ACHN (cell line): Measurements from ENCODE around the gene CACNA1C.
"Not testable (repeated sequence)": the region's sequence is repeated elsewhere in the genome, so short reads cannot be mapped to it uniquely, and the experiment has no call there.

ENCODE experiments used
- DNase-seq: peaks from one replicate; pipeline ENCODE4 v3.0.0-alpha.2; 2015
- in situ Hi-C: cut with HindIII; loops from 2 replicates; pipeline ENCODE4 v1.10.0; 2017; ENCODE audit warnings: low sequenced_read_pairs, low pct_ligation_motif_present, low pct_unique_long_range_greater_than_20kb

Gene CACNA1C

GRCh38 chr12:2491349-2491748 lies 438.6 kb downstream of the CACNA1C start:
- in situ Hi-C loops, DNase-seq: not testable (repeated sequence)

GRCh38 chr12:2492236-2492635 lies 439.4 kb downstream of the CACNA1C start:
- DNase-seq: no peak
- in situ Hi-C loops: no loop called here

GRCh38 chr12:2493086-2493485 lies 440.3 kb downstream of the CACNA1C start:
- in situ Hi-C loops: no loop called here

GRCh38 chr12:2494486-2495192 lies 441.9 kb downstream of the CACNA1C start:
- no peak for DNase-seq
- in situ Hi-C loops: no loop called here

More at GRCh38 chr12:2493086-2493485, 440.3 kb downstream of the CACNA1C start:
- no peak for DNase-seq

GRCh38 chr12:2495417-2496112 lies 442.8 kb downstream of the CACNA1C start:
- no peak for DNase-seq
- in situ Hi-C loops: no loop called here

GRCh38 chr12:2498964-2499500 lies 446.2 kb downstream of the CACNA1C start:
- DNase-seq: no peak

GRCh38 chr12:2501464-2502191 lies 448.8 kb downstream of the CACNA1C start:
- in situ Hi-C loops: no loop called here

More at GRCh38 chr12:2498964-2499500, 446.2 kb downstream of the CACNA1C start:
- in situ Hi-C loops: no loop called here

GRCh38 chr12:2503036-2503435 lies 450.2 kb downstream of the CACNA1C start:
- in situ Hi-C loops: no loop called here
- DNase-seq: no peak

More at GRCh38 chr12:2501464-2502191, 448.8 kb downstream of the CACNA1C start:
- no peak for DNase-seq

GRCh38 chr12:2503762-2504161 lies 451.0 kb downstream of the CACNA1C start:
- no peak for DNase-seq
- in situ Hi-C loops: no loop called here

- DNase-seq: no peak
- in situ Hi-C loops: no loop called here
These were observed 451.8 kb downstream of the CACNA1C start for GRCh38 chr12:2504577-2504976.

- no peak for DNase-seq
- in situ Hi-C loops: no loop called here
These were observed 455.0 kb downstream of the CACNA1C start for GRCh38 chr12:2507814-2508213.

- in situ Hi-C loops: no loop called here
- no peak for DNase-seq
These were observed 456.4 kb downstream of the CACNA1C start for GRCh38 chr12:2509137-2509536.

- in situ Hi-C loops: no loop called here
- no peak for DNase-seq
These were observed 457.3 kb downstream of the CACNA1C start for GRCh38 chr12:2510045-2510444.

- in situ Hi-C loops: no loop called here
- no peak for DNase-seq
These were observed 460.6 kb downstream of the CACNA1C start for GRCh38 chr12:2513141-2514037.

- in situ Hi-C loops: no loop called here
- DNase-seq: no peak
These were observed 461.2 kb downstream of the CACNA1C start for GRCh38 chr12:2514038-2514340.

GRCh38 chr12:2520722-2521246 lies 468.0 kb downstream of the CACNA1C start:
- no peak for DNase-seq
- in situ Hi-C loops: no loop called here

GRCh38 chr12:2523317-2523716 lies 470.5 kb downstream of the CACNA1C start:
- no peak for DNase-seq
- in situ Hi-C loops: no loop called here

- no peak for DNase-seq
- in situ Hi-C loops: no loop called here
These were observed 471.1 kb downstream of the CACNA1C start for GRCh38 chr12:2523844-2524243.
